RWPE1 (cell line): ENCODE measurements around the gene CCDC9.

Experiments
- CTCF ChIA-PET: fragments of 350-600 bp; sonication (Branson Sonifier 250); formaldehyde crosslinking; extraction: SDS; loops from one replicate; lab custom pipeline; 2021; lab: Yijun Ruan, JAX
- POLR2A ChIA-PET: fragments of 400-600 bp; formaldehyde crosslinking; extraction: SDS; loops from one replicate; lab custom pipeline; 2020; ENCODE audit warnings: antibody characterized with exemption; ENCODE audit not compliant: low non-redundant PET; lab: Yijun Ruan, JAX
- DNase-seq: peaks from one replicate; pipeline ENCODE4 v3.0.0; 2012; ENCODE audit warnings: low spot score
- H3K27ac ChIP-seq: fragments of 450-650 bp; 2 replicates; pipeline ENCODE4 v1.5.1; 2017
- TF ChIP-seq, protein P1 (sequence below): fragments of 450-650 bp; conservative IDR thresholded peaks from 2 replicates; pipeline ENCODE4 v1.5.1; 2017; ENCODE audit warnings: low read depth, mild to moderate bottlenecking

The CCDC9 gene

GRCh38 chr19:47310819-47311218, 54.5 kb downstream of the CCDC9 start:
- ChIA-PET POLR2A (no interaction called here), CTCF (no interaction called here)
- TF ChIP-seq, protein P1, sequence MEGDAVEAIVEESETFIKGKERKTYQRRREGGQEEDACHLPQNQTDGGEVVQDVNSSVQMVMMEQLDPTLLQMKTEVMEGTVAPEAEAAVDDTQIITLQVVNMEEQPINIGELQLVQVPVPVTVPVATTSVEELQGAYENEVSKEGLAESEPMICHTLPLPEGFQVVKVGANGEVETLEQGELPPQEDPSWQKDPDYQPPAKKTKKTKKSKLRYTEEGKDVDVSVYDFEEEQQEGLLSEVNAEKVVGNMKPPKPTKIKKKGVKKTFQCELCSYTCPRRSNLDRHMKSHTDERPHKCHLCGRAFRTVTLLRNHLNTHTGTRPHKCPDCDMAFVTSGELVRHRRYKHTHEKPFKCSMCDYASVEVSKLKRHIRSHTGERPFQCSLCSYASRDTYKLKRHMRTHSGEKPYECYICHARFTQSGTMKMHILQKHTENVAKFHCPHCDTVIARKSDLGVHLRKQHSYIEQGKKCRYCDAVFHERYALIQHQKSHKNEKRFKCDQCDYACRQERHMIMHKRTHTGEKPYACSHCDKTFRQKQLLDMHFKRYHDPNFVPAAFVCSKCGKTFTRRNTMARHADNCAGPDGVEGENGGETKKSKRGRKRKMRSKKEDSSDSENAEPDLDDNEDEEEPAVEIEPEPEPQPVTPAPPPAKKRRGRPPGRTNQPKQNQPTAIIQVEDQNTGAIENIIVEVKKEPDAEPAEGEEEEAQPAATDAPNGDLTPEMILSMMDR = no peak
- peak overlapping the region; percentile 51 for H3K27ac ChIP-seq
- DNase-seq = peak; percentile 52

- POLR2A ChIA-PET = no interaction called here
- no peak for DNase-seq
- CTCF ChIA-PET = interaction anchor here (0.6 kb wide), 1 partner anchor 72 kb away, joined by 3 read pairs; no protein-coding TSS in a partner anchor
- TF ChIP-seq, protein P1 = no peak
- peak overlapping the region; percentile 82; the same call in 1 of the 2 replicates for H3K27ac ChIP-seq
Measured at GRCh38 chr19:47312366-47313006, 56.2 kb downstream of the CCDC9 start.

DNA sequence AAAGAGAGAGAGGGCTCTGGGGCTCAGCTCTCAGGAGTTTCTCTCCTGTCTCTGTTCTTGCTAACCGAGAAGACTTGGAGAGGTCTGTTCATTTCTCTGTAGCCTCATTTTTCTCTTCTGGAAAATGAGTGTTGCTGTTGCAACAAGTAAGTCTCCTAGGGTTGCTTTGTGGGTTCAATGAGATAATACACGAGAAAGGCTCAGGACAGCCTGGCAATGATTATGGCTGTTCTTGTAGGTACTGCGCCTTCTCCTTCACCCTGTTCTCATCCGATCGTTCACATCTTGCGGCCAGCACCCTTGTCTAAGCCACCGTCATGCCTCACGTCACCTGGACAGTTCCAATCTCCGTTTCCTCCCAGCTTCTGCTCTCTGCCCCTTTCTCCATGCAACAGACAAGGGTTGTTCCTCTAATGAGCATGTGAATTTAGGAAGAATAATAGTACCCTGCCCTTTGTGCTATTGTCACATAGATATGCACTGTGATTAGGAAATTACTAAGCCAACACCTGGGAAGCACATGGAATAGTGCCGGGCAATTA, 57.5 kb downstream of the CCDC9 start:
- POLR2A ChIA-PET = no interaction called here
- CTCF ChIA-PET = no interaction called here
- H3K27ac ChIP-seq = peak overlapping the region; percentile 82
- TF ChIP-seq, protein P1 = no peak
- no peak for DNase-seq

GRCh38 chr19:47315125-47315821, 58.9 kb downstream of the CCDC9 start:
- CTCF ChIA-PET = interaction anchor here (0.6 to 2.0 kb wide), 6 partner anchors 20 to 553 kb away, joined by 3 to 9 read pairs (median 4); partner anchors contain the start of gene DHX34
- DNase-seq = peak; percentile 94
- POLR2A ChIA-PET = no interaction called here
- TF ChIP-seq, protein P1 = no peak
- peak overlapping the region; percentile 82 for H3K27ac ChIP-seq

DNA sequence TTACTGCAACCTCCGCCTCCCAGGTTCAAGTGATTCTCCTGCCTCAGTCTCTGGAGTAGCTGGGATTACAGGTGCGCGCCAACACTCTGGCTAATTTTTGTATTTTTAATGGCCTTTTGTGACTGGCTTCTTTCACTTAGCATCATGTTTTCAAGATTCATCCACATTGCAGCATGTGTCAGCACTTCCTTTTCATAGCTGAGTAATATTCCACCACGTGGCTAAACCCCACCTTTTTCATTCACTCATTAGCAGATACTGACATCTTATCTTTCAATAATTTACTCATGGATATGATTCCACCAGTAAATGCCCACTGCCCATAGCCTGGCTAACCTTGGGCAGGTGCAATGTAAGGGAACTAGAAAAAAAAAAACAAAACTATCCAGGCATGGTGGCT, 60.2 kb downstream of the CCDC9 start:
- no peak overlapping the region for H3K27ac ChIP-seq
- ChIA-PET CTCF (interaction anchor here (0.7 to 2.0 kb wide), 2 partner anchors 32 to 64 kb away, joined by 7 to 9 read pairs; partner anchors contain the start of gene DHX34), POLR2A (no interaction called here)
- TF ChIP-seq, protein P1 = no peak
- DNase-seq = no peak

GRCh38 chr19:47319923-47320871, 63.9 kb downstream of the CCDC9 start:
- no peak overlapping the region for H3K27ac ChIP-seq
- TF ChIP-seq, protein P1 = no peak
- ChIA-PET CTCF (interaction anchor here (0.6 kb wide), 1 partner anchor 164 kb away, joined by 5 read pairs; the partner anchor contains the start of gene KPTN), POLR2A (no interaction called here)
- no peak for DNase-seq
